T47D (cell line): ENCODE results near the gene RHBDF2.
A peak's percentile ranks its signal among the peaks of the same experiment; 100 is the strongest.

Source experiments
- DNase-seq, 2 experiments: peaks; one replicate each; pipeline versions ENCODE4 v3.0.0 to v3.0.0-alpha.2; 2011 to 2012; ENCODE audit warnings: low read depth in 1 of 2, low spot score in 1 of 2
- JUND ChIP-seq: IDR thresholded peaks from 2 replicates; pipeline ENCODE4 v1.6.1; 2012; ENCODE audit warnings: low read depth
- in situ Hi-C: cut with HindIII; loops from 2 replicates; pipeline ENCODE4 v1.10.0; 2016; ENCODE audit warnings: low sequenced_read_pairs, low pct_unique_long_range_greater_than_20kb

Gene RHBDF2

DNA sequence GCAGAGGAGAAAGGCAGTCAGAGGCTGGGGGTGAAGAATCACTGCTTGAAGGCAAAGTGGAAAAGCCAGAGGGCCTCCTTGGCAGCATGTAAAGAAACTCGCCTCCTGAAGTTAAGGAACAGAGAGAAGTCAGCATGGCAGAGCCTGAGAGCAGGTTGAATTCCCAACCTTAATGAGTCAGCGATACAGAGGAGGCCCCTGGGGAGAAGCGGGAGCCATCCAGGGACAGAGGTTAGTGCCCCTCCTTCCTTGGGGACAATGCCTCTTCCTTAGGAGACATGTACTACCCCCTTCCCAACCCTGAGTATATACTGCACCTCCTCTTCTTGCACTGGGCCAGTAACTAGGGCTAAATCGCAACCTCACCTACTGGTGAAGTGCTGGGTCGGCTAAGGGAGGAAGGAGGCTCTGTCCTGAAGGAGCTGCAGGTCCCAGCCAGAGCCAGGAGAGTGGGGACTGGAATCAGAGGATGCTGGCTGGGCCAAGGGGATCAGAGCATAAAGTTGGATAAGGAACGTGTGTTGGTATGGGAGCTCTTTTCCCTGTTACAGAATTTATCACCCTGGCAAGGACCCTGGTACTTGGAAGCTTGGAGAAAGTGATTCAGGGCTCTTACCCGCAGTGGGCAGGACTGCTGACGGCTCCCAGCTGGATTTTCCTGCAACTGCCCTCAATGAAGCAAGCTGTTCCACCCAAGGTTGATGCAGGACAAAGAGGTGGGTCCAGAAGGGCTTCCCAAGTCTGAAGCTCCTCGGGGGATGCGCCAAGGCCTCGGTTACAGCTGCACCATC, 39.3 kb downstream of the RHBDF2 start:
- in situ Hi-C loops, result no loop called here
- TF ChIP-seq JUND, result no peak

GRCh38 chr17:76459674-76460073, 41.5 kb downstream of the RHBDF2 start:
- DNase-seq, result no peak
- no peak for TF ChIP-seq JUND
- in situ Hi-C loops, result no loop called here

More for the DNA sequence above, 39.3 kb downstream of the RHBDF2 start:
- no peak for DNase-seq

GRCh38 chr17:76458580-76459490, 42.4 kb downstream of the RHBDF2 start:
- in situ Hi-C loops, result no loop called here
- no peak for TF ChIP-seq JUND
- peak; percentile 83 to 88 for DNase-seq

- TF ChIP-seq JUND, result no peak
- DNase-seq, result no peak
- in situ Hi-C loops, result no loop called here
Observed at GRCh38 chr17:76453431-76453743, 47.8 kb downstream of the RHBDF2 start.

- in situ Hi-C loops, result no loop called here
- DNase-seq, result peak; percentile 92
- TF ChIP-seq JUND, result no peak
Observed at GRCh38 chr17:76452660-76453430, 48.4 kb downstream of the RHBDF2 start, which contains the start of gene UBE2O. TSS of gene UBE2O (minus strand) at chr17:76453152. CDS start at chr17:76453141, 11 bp downstream.

DNA sequence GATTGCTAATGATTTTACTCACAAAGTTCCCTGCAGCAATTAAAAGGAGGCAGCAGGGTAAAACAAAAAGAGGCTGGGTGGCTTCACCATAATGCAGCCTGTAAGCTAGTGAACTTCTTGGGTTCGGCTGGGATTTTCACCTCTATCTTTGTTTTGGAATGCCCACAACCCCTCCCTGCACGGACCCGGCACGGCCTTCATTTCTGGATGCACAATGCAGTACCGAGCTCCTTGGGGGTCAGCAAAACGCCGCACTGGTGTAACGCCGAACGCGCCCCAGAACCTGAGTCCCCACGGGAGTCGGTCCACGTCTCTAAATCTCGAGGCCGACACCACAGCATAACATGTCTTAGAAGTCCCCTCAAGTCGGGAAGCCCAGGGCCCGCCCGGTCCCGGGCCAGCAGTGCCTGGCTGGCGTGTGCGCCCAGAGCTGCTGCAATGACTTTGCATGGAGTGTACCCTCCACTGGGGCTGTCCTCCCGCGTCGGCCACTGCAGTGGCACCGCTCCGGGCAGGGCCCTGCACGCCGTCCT, 49.0 kb downstream of the RHBDF2 start:
- peak in 1 of 2 experiments; percentile 57 for DNase-seq
- no peak for TF ChIP-seq JUND
- in situ Hi-C loops, result no loop called here

DNA sequence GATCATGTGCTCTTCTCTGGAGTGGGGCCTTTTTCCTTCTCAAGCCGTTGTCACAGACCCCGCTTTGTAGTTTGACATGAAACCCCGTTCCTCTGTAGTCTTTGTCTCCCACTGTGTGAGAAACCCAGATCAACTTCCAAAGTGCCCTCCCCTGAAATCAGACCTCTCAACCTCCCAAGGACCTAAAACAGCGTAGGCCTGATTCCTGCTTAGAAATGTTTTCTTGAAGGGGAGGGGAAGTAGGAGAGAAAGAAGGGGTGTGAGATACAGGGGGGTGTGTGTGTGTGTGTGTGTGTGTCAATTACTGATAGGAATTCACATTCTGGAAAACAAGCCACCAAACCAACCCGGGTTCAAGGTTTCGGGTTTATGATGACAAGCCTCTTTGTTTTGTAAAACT, 49.7 kb downstream of the RHBDF2 start:
- in situ Hi-C loops, result no loop called here
- no peak for DNase-seq
- no peak for TF ChIP-seq JUND

DNA sequence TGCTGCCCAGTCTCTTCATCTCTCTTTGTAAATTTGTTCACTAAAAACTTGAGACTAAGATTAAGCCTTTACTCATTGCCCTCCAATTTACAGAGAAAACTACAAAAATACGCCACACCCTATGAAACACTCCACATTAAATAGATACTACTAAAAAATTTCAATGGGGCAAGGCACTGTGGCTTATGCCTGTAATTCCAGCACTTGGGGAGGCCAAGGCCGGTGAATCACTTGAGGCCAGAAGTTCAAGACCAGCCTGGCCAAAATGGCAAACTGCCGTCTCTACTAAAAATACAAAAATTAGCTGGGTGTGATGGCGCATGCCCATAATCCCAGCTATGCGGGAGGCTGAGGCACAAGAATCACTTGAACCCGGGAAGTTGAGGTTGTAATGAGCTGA, 52.1 kb downstream of the RHBDF2 start:
- in situ Hi-C loops, result no loop called here
- DNase-seq, result no peak
- TF ChIP-seq JUND, result no peak

GRCh38 chr17:76447931-76448652, 53.1 kb downstream of the RHBDF2 start:
- TF ChIP-seq JUND, result no peak
- no peak for DNase-seq
- in situ Hi-C loops, result no loop called here

DNA sequence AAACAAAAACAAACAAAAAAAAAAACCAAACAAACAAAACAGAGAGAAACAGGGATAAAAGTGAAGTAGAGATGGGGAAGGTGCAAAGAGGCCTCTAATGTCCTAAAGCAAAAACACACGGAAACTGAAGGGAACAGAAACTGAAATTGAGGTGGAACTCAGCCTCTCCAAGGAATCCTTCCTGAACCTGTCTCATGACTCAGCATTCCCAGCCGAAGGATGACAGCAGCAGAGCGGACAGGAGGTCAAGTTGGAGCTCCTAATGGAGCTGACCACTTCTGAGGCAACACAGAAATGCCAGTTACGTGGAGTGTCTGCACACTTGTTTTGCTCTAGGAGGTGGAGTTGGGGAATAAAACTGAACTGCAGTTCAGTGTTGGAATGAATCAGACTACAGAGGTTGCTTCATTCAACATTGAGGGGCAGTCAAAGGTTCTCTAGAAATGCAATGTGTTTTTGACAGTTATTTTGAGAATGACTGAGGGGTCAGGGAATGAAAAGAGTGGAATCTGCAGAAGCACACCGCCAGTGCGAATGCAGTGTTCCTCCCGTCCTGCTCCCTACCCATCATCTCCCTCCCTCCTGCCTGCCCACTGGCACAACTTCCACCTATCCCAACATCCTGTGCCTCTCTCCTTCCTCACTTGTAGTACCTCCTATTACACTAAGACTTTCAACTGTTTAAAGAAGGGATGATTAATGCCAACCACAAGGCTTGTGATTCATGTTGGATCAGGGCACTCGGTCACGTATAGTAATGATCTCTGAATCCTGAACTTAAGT, 54.6 kb downstream of the RHBDF2 start:
- peak; percentile 69 to 86 for DNase-seq
- in situ Hi-C loops, result no loop called here
- TF ChIP-seq JUND, result no peak
